Activated CD8-positive, alpha-beta memory T cell treated with anti-CD3 and anti-CD28 coated beads for 36 hours (primary cell): ENCODE data around the gene LRRN1. TPM values are rescaled to one million over a fixed set of nuclear protein-coding genes. Genes with fewer than 3 reads are reported as not detected.
"Not testable (repeated sequence)": the region's sequence is repeated elsewhere in the genome, so short reads cannot be mapped to it uniquely, and the experiment has no call there.

ENCODE experiments used
- CTCF ChIA-PET: fragments of 350-600 bp; sonication (Branson Sonifier 250); formaldehyde crosslinking; loops from one replicate; lab custom pipeline; 2021; ENCODE audit warnings: antibody characterized with exemption; lab: Charles Lee
- POLR2A ChIA-PET: fragments of 350-600 bp; sonication (Branson Sonifier 250); formaldehyde crosslinking; loops from one replicate; lab custom pipeline; 2021; ENCODE audit warnings: antibody characterized with exemption; lab: Charles Lee
- total RNA-seq, 2 experiments: library from RNA; stranded (reverse); gene quantifications; one replicate each; pipeline ENCODE4 v1.2.3, GENCODE V29; 2021

Gene LRRN1
- total RNA-seq, 2 experiments from 2014 or later = 0.67 to 0.97 TPM

DNA sequence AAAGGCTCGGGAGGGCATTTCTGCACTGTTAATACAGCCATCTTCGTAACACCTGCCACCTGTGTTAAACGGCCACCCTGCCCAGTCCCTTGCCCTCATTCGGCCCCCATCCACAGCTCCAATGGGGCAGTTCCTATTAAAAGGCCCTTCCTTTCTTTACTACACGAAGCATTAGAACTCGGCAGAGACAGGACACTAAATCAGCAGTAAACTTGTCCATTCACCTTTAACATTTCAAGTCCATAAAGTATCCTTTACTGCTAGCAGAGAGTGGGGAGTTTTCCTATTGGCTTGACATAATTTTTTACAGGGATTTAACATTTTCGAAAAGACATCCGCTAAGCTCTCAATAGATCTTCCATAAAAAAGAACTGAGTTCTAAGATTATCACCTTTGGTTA, 76.3 kb downstream of the LRRN1 start:
- ChIA-PET POLR2A (no interaction called here), CTCF (no interaction called here)

DNA sequence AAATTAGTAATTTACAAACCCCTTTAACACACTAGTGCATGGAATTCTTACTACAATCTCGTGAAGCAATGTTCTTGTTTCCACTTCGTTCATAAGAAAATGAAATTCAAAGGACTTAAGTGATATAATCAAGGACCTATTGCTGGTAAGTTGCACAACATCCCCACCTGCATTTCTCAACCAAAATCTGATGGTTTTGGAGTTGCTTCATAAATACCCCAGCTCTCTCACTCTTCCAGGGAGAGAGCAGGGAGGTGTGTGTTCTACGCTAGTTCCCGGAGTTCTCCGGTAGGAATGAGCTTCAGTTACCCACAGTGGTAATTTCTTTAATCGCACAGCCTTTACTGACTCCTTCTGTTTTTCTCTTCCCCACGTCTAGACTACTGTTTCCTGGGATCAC, 81.8 kb downstream of the LRRN1 start:
- POLR2A ChIA-PET = no interaction called here

DNA sequence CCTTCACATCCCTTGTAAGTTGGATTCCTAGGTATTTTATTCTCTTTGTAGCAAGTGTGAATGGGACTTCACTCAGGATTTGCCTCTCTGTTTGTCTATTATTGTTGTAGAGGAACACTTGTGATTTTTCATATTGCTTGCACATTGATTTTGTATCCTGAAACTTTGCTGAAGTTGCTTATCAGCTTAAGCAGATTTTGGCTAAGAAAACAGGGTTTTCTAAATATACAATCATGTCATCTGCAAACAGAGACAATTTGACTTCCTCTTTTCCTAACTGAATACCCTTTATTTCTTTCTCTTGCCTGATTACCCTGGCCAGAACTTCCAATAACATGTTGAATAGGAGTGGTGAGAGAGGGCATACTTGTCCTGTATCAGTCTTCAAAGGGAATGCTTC, 88.1 kb downstream of the LRRN1 start:
- CTCF ChIA-PET = not testable (repeated sequence)

More for the DNA sequence above, 81.8 kb downstream of the LRRN1 start:
- CTCF ChIA-PET = no interaction called here

DNA sequence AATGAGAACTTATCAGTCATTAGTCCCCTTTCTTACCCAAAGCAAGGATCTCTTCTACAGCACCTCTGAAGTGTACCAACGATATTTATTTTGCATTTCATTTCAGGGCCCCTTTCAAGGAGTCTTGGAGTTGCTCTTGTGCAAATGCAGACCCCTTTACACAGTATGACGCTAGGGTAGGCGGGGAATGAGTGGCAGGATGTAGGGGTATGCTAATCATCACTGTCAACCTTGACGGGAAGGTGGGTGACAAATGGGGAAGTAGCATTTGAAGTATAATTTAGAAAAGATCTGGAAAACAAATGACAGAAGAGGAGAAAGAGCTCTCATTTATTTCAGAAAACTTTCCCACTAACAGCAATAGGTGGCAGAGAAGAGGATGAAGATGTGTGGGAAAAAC, 94.4 kb downstream of the LRRN1 start:
- CTCF ChIA-PET = no interaction called here
- POLR2A ChIA-PET = no interaction called here

More for the DNA sequence above, 88.1 kb downstream of the LRRN1 start:
- POLR2A ChIA-PET = not testable (repeated sequence)
